Kidney (tissue), 14 donors: ENCODE results near the gene LAT. TPM values are rescaled to one million over a fixed set of nuclear protein-coding genes. Genes with fewer than 3 reads are reported as not detected.

ENCODE experiments used
- DNase-seq, 5 donors: peaks; one replicate each; pipeline ENCODE4 v3.0.0-alpha.2; 2013 to 2020
- FAIRE-seq: peaks from 2 replicates; lab custom pipeline; 2012; peaks lifted over from hg19 to GRCh38; lab: Jason Lieb, UNC
- H3K27ac ChIP-seq, 2 donors: one replicate each; pipeline ENCODE4 v1.7.0; 2013; ENCODE audit warnings: low read depth in 2 of 2, low read length in 2 of 2, inconsistent platforms in 1 of 2
- H3K27me3 ChIP-seq: one replicate; pipeline ENCODE4 v1.7.1; 2013; ENCODE audit warnings: low read length, inconsistent platforms; ENCODE audit not compliant: control insufficient read depth, insufficient read depth
- H3K36me3 ChIP-seq, 3 donors: one replicate each; pipeline versions ENCODE4 v1.7.0 to v1.7.1; 2013; ENCODE audit warnings: low read length in 3 of 3, control low read depth in 1 of 3, inconsistent platforms in 1 of 3; ENCODE audit not compliant: insufficient read depth in 3 of 3, control insufficient read depth in 2 of 3
- H3K4me1 ChIP-seq, 3 donors: one replicate each; pipeline versions ENCODE4 v1.7.0 to v1.7.1; 2013; ENCODE audit warnings: low read length in 3 of 3, inconsistent platforms in 1 of 3, low read depth in 1 of 3; ENCODE audit not compliant: control insufficient read depth in 2 of 3, insufficient read depth in 2 of 3
- H3K4me3 ChIP-seq, 3 donors: one replicate each; pipeline versions ENCODE4 v1.7.0 to v1.8.1; 2013; ENCODE audit warnings: low read length in 3 of 3, control low read depth in 1 of 3, inconsistent platforms in 1 of 3
- H3K9ac ChIP-seq, 3 donors: one replicate each; pipeline versions ENCODE4 v1.7.0 to v1.7.1; 2013; ENCODE audit warnings: low read length in 3 of 3, control low read depth in 1 of 3, inconsistent platforms in 1 of 3
- H3K9me3 ChIP-seq, 3 donors: one replicate each; pipeline versions ENCODE4 v1.7.0 to v1.7.1; 2013; ENCODE audit warnings: low read length in 3 of 3, control low read depth in 1 of 3, inconsistent platforms in 1 of 3; ENCODE audit not compliant: control insufficient read depth in 2 of 3, insufficient read depth in 1 of 3
- intact Hi-C: fragments of 100-400 bp; cut with DNase I; formaldehyde crosslinking; loops from one replicate; pipeline ENCODE4 v1.11.1; 2022
- polyA plus RNA-seq: library from polyadenylated mRNA; stranded (reverse); fragments of 350-450 nt; fragmentation: Illumina TruSeq; extraction: RNeasy Lipid Tissue Mini Kit (QIAGEN cat#74804); gene quantifications from one replicate; pipeline ENCODE4 v1.2.3, GENCODE V29; 2014; ENCODE audit warnings: low read depth, low replicate concordance; ENCODE audit not compliant: insufficient read depth
- total RNA-seq: library from RNA; stranded (reverse); fragmentation: NEBNext Ultra II Directional; extraction: Animal tissue kit (Norgen Biotek cat#: 25700); gene quantifications from one replicate; pipeline ENCODE4 v1.2.1, GENCODE V29; 2021
- TF ChIP-seq, protein P1 (sequence below): IDR thresholded peaks from 3 replicates; pipeline ENCODE4 v1.5.1; 2012; ENCODE audit warnings: mild to moderate bottlenecking, moderate library complexity, borderline replicate concordance; ENCODE audit not compliant: insufficient read depth; ENCODE audit errors: extremely low read depth
- donor health status: control.
- donor health status: control.
- donor health status: control.
- donor health status: control.
- donor health status: control.
- donor health status: DM: yes; HTN: yes; CAD: no.
- donor health status: Normal renal cell carcinoma (clear cell type).

LAT gene
- total and polyA plus RNA-seq, 2 donors from 2014 or later, result 8.3 to 12.5 TPM

- no peak for FAIRE-seq
- TF ChIP-seq, protein P1, sequence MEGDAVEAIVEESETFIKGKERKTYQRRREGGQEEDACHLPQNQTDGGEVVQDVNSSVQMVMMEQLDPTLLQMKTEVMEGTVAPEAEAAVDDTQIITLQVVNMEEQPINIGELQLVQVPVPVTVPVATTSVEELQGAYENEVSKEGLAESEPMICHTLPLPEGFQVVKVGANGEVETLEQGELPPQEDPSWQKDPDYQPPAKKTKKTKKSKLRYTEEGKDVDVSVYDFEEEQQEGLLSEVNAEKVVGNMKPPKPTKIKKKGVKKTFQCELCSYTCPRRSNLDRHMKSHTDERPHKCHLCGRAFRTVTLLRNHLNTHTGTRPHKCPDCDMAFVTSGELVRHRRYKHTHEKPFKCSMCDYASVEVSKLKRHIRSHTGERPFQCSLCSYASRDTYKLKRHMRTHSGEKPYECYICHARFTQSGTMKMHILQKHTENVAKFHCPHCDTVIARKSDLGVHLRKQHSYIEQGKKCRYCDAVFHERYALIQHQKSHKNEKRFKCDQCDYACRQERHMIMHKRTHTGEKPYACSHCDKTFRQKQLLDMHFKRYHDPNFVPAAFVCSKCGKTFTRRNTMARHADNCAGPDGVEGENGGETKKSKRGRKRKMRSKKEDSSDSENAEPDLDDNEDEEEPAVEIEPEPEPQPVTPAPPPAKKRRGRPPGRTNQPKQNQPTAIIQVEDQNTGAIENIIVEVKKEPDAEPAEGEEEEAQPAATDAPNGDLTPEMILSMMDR, result no peak
Measured at GRCh38 chr16:29014561-29015069, 29.8 kb downstream of the LAT start.

GRCh38 chr16:29022196-29022595, 37.3 kb downstream of the LAT start:
- no peak overlapping the region for H3K27ac ChIP-seq
- TF ChIP-seq, protein P1, result no peak
- no peak for DNase-seq
- intact Hi-C loops, result no loop called here
- H3K4me3 ChIP-seq, result no peak overlapping the region
- no peaks in the 10 kb centered on the region for H3K36me3 ChIP-seq
- H3K27me3 ChIP-seq, result no peaks in the 10 kb centered on the region
- no peaks in the 10 kb centered on the region for H3K9me3 ChIP-seq
- H3K9ac ChIP-seq, result no peak overlapping the region
- FAIRE-seq, result no peak
- H3K4me1 ChIP-seq, result no peaks in the 10 kb centered on the region

More at GRCh38 chr16:29014561-29015069, 29.8 kb downstream of the LAT start:
- Histone ChIP-seq H3K4me1 (no peaks in the 10 kb centered on the region), H3K9ac (no peak overlapping the region), H3K9me3 (no peaks in the 10 kb centered on the region), H3K27ac (no peak overlapping the region), H3K36me3 (no peaks in the 10 kb centered on the region), H3K4me3 (no peak overlapping the region), H3K27me3 (no peaks in the 10 kb centered on the region)
- intact Hi-C loops, result no loop called here
- DNase-seq, result no peak

DNA sequence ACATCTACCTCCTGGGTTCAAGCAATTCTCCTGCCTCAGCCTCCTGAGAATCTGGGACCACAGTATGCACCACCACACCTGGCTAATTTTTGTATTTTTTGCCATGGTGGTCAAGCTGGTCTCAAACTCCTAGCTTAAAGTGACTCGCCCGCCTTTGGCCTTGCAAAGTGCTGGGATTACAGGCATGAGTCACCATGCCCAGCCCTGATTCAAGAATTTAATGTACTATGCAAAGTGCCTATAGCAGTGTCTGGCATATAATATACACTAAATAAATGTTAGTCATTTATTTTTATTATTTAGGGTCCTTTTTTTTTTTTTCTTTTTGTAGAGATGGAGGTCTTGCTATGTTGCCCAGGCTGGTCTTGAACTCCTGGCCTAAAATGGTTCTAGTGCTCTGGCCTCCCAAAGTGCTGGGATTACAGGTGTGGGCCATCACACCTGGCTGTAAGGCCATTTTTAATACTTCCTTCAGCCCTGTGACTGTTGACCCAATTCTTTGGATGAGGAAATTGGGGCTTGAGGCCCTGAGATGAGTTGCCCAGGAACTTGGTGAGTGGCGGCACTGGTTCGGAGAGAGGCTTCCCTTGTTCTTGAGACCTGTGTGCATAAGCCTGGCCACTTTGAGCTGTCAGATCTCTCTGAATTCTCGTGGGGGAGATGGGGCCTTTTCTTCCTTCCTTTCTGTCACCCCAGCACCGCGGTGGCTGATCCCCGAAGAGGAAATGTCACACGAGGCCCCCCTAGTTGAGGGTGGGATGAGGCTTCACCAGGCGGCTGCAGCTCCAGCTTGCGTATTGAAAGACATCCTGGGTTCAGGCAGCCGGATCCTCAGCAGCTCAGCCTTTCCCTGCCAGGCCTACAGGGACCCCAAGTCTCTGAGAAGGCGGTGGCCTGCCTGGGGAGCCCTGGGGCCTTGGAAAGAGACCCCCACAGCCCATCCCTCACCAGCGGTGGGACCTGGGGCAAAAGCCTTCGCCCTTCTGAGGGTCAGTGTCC, 38.7 kb downstream of the LAT start:
- Histone ChIP-seq H3K9ac (no peak overlapping the region), H3K4me1 (no peaks in the 10 kb centered on the region), H3K36me3 (no peaks in the 10 kb centered on the region), H3K9me3 (no peaks in the 10 kb centered on the region), H3K4me3 (no peak overlapping the region), H3K27me3 (no peaks in the 10 kb centered on the region), H3K27ac (no peak overlapping the region)
- TF ChIP-seq, protein P1, result no peak
- intact Hi-C loops, result no loop called here
- FAIRE-seq (no peak), DNase-seq (no peak)
